HG03103 (cell line): ENCODE measurements around the gene AK3.

Experiments used
- ATAC-seq: cut with Tn5 transposase; IDR thresholded peaks from one replicate; pipeline ENCODE4 v1.9.1; 2021; ENCODE audit warnings: low read depth; ENCODE audit not compliant: unreplicated experiment

Gene AK3

DNA sequence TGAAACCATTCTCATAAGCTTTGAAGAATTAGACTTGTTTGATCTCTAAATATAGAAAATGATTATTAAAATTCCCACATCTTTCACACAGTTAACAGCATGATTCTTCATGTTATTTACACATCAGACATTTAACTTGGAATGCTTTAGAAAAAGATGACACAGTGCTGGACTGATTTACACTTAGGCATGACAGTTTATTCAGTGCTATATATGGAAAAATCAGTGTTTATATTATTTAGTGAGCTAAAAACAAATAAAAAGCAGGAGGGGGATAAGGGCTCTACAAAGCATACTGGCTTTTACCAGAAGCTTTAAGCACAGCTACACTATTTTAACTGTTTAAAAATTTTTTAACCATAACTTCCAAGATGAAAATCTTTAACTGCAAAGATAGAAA, 31.6 kb downstream of the AK3 start:
- no peak for ATAC-seq

- ATAC-seq: no peak
Measured at GRCh38 chr9:4706971-4707622, 33.9 kb downstream of the AK3 start.

GRCh38 chr9:4706021-4706420, 35.0 kb downstream of the AK3 start:
- no peak for ATAC-seq

GRCh38 chr9:4704129-4704528, 36.9 kb downstream of the AK3 start:
- ATAC-seq: no peak

GRCh38 chr9:4701526-4701925, 39.5 kb downstream of the AK3 start:
- ATAC-seq: no peak

DNA sequence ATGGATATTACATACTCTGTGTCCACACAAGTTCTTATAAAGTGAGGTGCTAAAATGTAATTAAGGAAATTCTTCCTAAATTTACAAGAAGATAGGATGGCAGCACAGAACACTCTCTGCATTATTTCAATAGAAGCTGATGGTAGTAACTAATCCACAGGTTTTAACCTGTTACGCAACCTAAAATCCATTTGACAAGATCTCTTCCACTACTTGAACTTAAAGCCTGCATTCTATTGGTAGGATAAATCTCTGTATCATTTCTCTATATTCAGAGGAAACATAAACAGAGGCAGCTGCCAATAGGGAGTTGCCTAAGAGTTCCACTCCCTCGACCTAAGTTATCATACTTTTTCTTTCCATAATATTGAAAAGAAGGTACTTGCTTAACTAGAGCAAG, 40.1 kb downstream of the AK3 start:
- no peak for ATAC-seq

DNA sequence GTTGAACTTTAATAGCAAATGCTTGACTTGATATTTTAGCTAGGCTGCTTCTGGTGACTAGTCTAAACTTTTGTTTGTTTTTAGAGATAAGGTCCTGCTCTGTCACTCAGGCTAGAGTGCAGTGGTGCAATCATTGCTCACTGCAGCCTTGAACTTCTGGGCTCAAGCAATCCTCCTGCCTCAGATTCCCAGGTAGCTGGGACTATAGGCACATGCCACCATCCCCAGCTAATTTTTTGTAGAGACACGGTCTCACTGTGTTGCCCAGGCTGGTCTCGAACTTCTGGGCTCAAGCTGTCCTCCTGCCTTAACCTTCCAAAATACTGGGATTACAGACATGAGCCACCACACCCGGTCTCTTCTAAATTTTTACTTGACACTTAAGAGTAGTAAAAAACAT, 40.9 kb downstream of the AK3 start:
- no peak for ATAC-seq

- ATAC-seq: no peak
Measured at GRCh38 chr9:4691795-4692194, 49.2 kb downstream of the AK3 start.

DNA sequence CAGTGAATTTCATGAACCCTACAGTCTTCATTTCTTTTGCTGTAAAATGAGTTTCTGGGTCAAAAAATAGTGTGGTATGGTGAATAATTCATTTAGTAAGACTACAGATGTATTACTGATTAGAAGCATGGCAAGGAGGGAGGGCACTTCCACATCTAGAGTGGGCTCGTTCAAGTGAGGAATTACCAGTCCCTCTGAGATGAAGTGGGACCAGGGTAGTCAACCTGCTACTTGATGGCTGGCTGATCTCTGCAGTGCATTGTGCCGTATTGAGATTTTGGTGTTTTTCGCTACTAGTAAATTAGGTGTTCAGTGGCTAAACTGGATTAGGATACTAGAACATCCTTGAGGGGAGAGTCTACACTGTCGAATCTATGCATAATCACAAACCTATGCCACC, 50.9 kb downstream of the AK3 start:
- ATAC-seq: peak; percentile 52

DNA sequence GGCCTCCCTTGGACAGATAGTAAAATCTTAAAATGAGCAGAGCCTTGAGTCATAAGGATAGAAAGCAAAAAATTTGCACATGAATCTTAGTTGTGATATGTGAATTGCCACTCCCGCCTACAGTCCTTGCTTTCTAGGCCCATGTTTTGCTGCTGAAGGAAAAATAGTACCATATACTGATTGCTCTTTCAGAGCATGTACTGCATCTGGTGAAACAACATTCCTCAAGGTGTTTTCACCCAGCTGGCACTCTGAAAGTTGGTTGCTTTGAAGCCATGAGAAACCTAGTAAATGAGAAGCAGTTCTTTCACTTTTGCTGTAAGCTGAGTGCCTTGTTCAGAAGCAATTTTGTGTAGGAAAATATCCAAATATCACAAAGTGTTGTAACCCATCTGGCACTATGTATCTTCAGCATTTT, 51.3 kb downstream of the AK3 start:
- ATAC-seq: peak; percentile 53

DNA sequence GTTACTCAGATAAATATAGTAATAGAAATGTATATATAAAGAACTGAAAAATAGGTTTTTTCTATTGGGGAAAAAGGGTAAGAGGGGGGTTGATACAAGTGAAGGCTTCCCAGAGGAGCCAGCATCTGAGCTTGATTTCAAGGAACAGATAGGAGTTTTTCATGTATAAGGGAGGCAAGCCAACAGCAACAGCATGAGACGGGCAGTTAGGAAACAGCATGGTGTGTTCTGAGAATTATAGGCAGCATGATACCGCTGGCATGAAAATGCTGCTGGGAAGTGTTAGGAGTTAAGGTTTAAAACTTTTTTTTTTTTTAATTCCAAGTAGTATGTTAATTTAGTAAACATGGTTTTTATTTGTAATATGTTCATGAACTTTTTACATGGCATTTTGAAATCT, 52.0 kb downstream of the AK3 start:
- ATAC-seq: no peak

DNA sequence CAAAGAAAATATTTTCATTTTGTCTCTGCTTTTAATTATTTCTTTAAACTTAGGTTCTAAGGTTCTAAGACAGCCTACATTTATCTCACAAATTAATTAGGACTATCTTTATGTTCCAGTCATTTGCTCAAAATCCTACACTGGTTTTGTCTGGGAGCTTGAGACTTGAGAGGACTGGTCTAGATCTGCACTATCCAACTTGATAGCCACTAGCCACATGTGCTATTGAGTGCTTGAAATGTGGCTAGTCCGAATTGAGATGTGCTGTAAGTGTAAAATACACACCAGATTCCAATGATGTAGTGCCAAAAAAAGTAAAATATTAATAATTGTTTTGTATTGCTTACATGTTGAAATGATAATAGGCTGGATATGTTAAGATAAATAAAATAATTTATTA, 54.4 kb downstream of the AK3 start:
- ATAC-seq: no peak

GRCh38 chr9:4686112-4686511, 54.9 kb downstream of the AK3 start:
- no peak for ATAC-seq

DNA sequence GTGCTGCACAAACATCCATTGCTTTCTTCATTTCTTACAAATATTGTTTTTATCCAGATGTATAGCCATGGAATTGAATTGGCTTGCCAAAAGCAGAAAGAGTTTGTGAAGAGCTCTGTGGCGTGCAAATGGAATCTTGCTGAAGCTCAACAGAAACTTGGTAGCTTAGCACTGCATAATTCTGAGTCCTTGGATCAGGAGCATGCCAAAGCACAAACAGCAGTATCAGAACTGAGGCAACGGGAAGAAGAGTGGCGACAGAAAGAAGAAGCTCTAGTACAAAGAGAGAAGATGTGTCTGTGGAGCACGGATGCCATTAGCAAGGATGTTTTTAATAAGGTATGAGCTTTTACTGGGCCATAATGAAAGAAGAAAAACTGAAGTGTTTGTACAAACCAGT, 56.2 kb downstream of the AK3 start:
- no peak for ATAC-seq

DNA sequence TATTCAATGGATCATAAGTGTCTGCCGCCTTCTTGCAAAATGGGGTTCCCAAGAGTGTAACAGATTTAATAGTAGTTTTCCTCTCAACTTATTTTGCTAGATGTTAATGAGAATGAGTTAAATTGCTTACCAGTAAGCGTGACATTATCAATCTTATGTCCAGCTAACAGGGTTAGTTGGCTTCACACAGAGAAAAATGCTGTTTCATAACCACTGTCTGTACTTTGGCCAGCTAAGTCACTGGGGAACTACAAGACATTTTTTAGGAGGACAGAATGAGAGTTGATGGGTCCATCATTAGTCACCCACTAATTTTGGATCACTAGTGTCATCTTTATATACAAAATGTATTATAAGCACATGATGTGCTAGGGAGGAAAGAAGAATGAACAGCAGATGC, 60.3 kb downstream of the AK3 start:
- no peak for ATAC-seq

DNA sequence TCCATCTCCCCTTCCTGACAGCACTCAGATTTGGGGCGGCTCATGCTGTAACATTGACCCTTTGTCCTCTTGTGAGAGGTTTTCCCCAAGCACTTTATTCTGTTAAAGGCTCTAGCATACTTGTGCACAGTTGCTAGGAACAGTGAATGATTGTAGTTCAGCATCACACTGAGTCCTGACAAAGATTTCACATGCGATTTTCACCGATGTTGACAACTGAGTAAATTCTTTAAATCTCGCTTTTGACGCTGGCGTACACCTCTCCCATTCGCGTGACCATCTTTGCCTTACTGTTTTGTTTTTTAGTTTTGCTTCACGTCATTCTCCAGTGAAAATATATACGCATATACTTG, 60.9 kb downstream of the AK3 start:
- no peak for ATAC-seq

- peak; percentile 93 for ATAC-seq
Measured at GRCh38 chr9:4679268-4680172, 61.5 kb downstream of the AK3 start, which contains the start of gene CDC37L1. CDC37L1 (plus strand) TSS chr9:4679569; CDS start chr9:4679768, 199 bp downstream.

GRCh38 chr9:4678679-4679267, 62.2 kb downstream of the AK3 start:
- ATAC-seq: no peak

DNA sequence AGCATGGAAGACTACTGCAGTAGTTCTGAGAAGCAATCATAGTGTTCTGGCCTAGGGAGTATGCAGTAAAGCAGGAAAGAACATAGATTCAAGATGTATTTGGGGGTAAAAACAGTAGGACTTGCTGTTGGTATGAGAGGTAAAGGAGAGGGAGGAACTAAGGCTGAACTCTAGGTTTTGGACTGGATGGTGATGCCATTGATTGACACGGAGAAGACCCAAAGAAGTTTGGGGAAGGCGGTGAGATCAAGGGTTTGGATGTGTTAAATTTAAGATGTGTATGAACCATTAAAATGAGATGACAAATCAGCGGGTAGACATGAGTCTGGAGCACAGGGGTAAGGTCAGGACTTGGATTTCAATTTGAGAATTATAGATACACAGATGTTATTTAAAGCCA, 63.6 kb downstream of the AK3 start:
- no peak for ATAC-seq

GRCh38 chr9:4674783-4675182, 66.2 kb downstream of the AK3 start:
- no peak for ATAC-seq

DNA sequence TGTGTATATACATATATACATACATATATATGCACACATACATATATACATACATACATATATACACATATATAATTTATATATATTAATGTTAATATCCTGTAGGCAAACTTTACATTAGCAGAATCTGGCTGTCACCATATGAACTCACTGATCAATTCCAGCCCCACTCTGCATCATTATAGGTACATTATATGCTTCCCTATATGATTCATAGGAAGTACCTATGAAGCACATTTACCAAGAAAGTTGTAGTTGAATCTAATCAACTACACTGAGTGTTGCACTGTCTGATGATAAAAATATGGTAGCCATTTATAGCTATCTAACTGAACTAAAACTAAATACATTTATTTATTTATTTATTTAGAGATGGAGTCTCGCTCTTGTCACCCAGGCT, 69.3 kb downstream of the AK3 start:
- no peak for ATAC-seq

DNA sequence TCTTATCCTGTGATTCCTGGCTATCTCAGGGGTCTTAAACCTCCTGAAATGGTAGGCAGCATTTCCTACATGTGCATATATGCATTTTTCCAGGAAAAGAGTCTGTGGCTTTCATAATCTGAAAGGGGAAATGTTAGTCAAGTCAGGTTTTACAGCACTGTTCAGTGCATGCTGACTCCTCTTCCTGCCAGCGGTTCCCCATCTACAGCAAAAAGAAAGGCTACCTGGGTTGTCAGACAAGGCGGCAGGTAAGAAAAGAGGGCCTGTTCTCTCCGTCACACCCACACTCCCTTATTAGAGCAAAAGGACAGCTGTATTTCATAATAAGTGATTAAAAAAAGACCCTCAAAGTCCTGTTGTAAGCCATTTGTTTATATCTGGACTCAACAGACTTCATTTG, 70.4 kb downstream of the AK3 start:
- ATAC-seq: no peak
